GM21423 (cell line): ENCODE data around the gene DPP6.
"Not testable (repeated sequence)": the region's sequence is repeated elsewhere in the genome, so short reads cannot be mapped to it uniquely, and the experiment has no call there.

Source experiments
- ATAC-seq: cut with Tn5 transposase; IDR thresholded peaks from one replicate; pipeline ENCODE4 v1.9.1; 2021; ENCODE audit warnings: mild to moderate bottlenecking, moderate library complexity; ENCODE audit not compliant: unreplicated experiment

DPP6 gene

GRCh38 chr7:154148791-154149516 is 96.8 kb downstream of the DPP6 start:
- ATAC-seq = not testable (repeated sequence)

GRCh38 chr7:154150656-154151055 is 98.5 kb downstream of the DPP6 start:
- not testable (repeated sequence) for ATAC-seq

- not testable (repeated sequence) for ATAC-seq
These were observed 99.1 kb downstream of the DPP6 start for GRCh38 chr7:154151306-154151705.

- ATAC-seq = not testable (repeated sequence)
These were observed 103.7 kb downstream of the DPP6 start for GRCh38 chr7:154155928-154156327.

- ATAC-seq = not testable (repeated sequence)
These were observed 110.7 kb downstream of the DPP6 start for GRCh38 chr7:154162921-154163320.

GRCh38 chr7:154163642-154164041 is 111.4 kb downstream of the DPP6 start:
- not testable (repeated sequence) for ATAC-seq

GRCh38 chr7:154167051-154167450 is 114.9 kb downstream of the DPP6 start:
- ATAC-seq = no peak

GRCh38 chr7:154167807-154168206 is 115.6 kb downstream of the DPP6 start:
- no peak for ATAC-seq

GRCh38 chr7:154171422-154171821 is 119.2 kb downstream of the DPP6 start:
- ATAC-seq = no peak

- no peak for ATAC-seq
These were observed 120.0 kb downstream of the DPP6 start for GRCh38 chr7:154172236-154172635.

- ATAC-seq = no peak
These were observed 125.4 kb downstream of the DPP6 start for GRCh38 chr7:154177584-154177983.

GRCh38 chr7:154178895-154179294 is 126.7 kb downstream of the DPP6 start:
- ATAC-seq = no peak

- no peak for ATAC-seq
These were observed 131.3 kb downstream of the DPP6 start for GRCh38 chr7:154183482-154183881.

GRCh38 chr7:154183946-154184345 is 131.7 kb downstream of the DPP6 start:
- ATAC-seq = no peak

GRCh38 chr7:154186811-154187210 is 134.6 kb downstream of the DPP6 start:
- ATAC-seq = no peak

GRCh38 chr7:154188330-154188729 is 136.1 kb downstream of the DPP6 start:
- no peak for ATAC-seq

- ATAC-seq = no peak
These were observed 143.1 kb downstream of the DPP6 start for GRCh38 chr7:154195266-154195665.

- ATAC-seq = no peak
These were observed 146.3 kb downstream of the DPP6 start for GRCh38 chr7:154198481-154198880.

GRCh38 chr7:154200241-154200640 is 148.0 kb downstream of the DPP6 start:
- ATAC-seq = no peak

GRCh38 chr7:154202002-154202401 is 149.8 kb downstream of the DPP6 start:
- ATAC-seq = no peak

GRCh38 chr7:154204046-154204445 is 151.8 kb downstream of the DPP6 start:
- no peak for ATAC-seq

GRCh38 chr7:154212861-154213260 is 160.7 kb downstream of the DPP6 start:
- no peak for ATAC-seq
